AG09319 (cell line): ENCODE results near the gene LGALSL.

ENCODE experiments used
- DNase-seq: peaks from one replicate; pipeline ENCODE4 v3.0.0-alpha.2; 2010; ENCODE audit warnings: low read depth; ENCODE audit errors: extremely low read depth
- TF ChIP-seq, protein P1 (sequence below): IDR thresholded peaks from 2 replicates; pipeline ENCODE4 v1.5.1; 2011; ENCODE audit warnings: low read depth, mild to moderate bottlenecking, inconsistent platforms, low read length, moderate library complexity

The LGALSL gene

DNA sequence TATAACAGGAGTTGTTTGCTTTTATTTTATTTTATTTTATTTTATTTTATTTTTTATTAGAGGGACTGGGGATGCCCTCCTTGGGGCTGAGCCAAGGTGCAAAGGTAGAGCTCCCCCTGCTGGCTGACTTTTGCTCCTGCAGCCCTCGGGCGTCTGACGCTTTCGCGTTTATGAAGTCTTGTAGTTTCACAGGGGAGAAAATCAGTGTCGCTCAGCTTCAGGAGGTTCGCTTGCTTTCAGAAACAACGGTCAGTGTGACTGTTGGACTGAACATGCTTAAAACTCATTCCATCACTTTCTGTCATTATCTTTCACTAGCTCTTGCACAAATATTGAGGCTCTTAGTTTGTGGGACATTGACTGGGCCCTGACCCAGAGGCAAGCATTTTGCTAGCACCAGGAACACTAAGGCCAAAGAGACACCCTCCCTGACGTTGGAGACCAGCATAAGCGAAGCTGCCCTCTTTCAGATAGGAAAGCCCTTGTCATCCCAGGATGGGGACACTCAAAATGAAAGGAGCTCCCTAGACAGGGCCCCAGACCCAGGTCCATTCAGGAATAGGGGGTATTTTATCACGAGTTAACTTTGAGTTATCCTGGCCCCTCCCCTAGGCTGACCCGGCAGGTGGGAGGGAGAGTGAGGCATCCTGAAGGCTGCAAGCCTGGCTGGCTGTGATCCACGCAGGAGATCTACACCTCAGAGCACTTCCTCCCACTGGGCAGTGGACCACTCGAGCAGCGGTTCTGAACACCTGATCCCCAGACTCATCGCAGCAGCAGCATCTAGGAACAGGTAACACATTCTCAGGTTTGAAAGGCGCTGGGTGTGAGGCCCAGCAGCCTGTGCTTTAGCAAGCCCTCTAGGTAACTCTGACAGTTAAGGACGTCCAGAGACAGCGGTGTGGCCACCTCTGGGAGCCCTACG, 34.4 kb downstream of the LGALSL start:
- TF ChIP-seq, protein P1, sequence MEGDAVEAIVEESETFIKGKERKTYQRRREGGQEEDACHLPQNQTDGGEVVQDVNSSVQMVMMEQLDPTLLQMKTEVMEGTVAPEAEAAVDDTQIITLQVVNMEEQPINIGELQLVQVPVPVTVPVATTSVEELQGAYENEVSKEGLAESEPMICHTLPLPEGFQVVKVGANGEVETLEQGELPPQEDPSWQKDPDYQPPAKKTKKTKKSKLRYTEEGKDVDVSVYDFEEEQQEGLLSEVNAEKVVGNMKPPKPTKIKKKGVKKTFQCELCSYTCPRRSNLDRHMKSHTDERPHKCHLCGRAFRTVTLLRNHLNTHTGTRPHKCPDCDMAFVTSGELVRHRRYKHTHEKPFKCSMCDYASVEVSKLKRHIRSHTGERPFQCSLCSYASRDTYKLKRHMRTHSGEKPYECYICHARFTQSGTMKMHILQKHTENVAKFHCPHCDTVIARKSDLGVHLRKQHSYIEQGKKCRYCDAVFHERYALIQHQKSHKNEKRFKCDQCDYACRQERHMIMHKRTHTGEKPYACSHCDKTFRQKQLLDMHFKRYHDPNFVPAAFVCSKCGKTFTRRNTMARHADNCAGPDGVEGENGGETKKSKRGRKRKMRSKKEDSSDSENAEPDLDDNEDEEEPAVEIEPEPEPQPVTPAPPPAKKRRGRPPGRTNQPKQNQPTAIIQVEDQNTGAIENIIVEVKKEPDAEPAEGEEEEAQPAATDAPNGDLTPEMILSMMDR: peak; percentile 93
- DNase-seq: peak; percentile 14

- DNase-seq: no peak
- TF ChIP-seq, protein P1: no peak
Observed at GRCh38 chr2:64489081-64489751, 35.3 kb downstream of the LGALSL start.

DNA sequence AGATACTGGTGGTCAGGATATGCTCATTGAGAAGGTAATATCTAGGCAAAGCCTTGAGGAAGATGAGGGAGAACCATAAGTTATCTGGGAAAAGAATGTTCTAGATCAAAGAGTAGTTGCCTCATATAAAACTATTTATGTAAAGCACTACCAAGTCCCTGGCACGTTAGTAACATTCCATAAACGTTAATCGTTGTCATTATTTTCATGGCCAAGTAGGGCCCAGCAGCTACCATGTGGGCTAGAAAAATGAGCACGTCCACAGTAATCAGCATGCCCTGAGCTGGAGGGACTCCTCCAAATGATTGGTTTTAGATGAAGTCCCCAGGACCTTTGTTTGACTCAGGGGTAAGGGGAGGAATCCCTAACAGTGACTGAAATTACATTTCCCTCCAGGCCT, 37.5 kb downstream of the LGALSL start:
- TF ChIP-seq, protein P1: no peak
- DNase-seq: no peak

DNA sequence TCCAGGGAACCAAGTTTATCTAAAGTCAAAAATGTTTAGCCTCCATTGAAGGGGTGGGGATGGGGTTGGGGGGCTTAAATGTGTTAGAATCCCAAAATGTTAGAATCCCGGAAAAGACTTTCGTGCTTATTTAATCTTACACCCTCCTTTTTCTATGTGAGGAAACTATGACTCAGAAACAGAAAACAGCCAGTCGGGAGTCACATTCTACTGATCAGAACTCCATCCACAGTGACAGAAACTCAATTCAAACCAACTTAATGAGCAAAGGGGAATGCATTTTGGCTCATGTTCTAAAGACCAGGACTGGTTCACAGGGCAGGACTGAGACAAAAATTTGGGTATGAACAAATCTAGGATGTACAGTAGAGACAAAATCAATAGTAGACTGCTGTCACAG, 38.3 kb downstream of the LGALSL start:
- DNase-seq: no peak
- TF ChIP-seq, protein P1: no peak

DNA sequence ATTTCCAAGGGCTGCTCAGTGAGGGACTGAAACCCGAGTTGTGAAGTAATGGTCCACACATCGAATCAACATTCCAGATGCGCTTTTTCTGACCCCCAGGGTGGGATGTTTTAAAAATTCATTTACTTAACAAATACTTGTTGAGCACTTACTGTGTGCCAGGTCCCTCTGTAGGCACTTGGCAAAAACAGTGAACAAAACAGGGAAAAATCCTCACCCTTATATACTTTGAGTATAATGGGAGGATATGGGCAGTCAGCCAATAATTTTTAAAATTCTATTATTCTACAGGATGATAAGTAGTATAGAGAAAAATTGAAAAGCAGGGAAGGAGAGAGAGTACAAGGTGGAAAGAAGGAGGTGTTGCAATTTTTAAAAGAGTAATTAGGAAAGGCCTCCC, 38.9 kb downstream of the LGALSL start:
- TF ChIP-seq, protein P1: no peak
- DNase-seq: no peak

GRCh38 chr2:64493788-64494187, 39.8 kb downstream of the LGALSL start:
- TF ChIP-seq, protein P1: no peak
- DNase-seq: no peak

- DNase-seq: no peak
- TF ChIP-seq, protein P1: no peak
Observed at GRCh38 chr2:64498438-64498837, 44.5 kb downstream of the LGALSL start.
